Measurements from ENCODE around the gene TNNI3K.

TNNI3K gene

DNA sequence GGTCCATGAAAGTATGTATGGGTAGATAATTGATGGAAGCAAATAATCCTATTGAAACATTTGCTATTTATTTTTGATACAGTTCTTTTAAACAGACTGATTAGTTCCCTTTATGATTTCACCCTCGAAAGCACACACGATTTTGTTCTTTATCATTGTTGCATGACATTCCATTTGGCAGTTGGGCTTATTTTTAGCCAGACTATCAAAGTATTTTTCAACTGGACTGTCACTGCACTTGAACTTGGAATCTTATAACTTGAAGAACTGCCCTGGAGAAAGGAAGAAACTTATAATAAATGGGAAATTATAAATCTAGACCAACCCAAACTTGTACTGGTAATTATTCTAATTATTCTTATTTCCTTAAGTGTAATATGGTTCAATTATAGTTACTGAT lies at the start of gene TNNI3K:
Gene TNNI3K, plus strand, starts transcription at position 235 of the 400 bp plus-strand sequence. Its CDS starts 65 bp downstream, at position 300.
- H3K27me3 ChIP-seq (ENCODE audit: insufficient read depth, low read length): no peaks in the 10 kb centered on the region
- no peak within 1 kb of the TSS for H3K4me3 ChIP-seq (ENCODE audit: low read depth, low read length, poor library complexity, severe bottlenecking)
- no peaks in the 10 kb centered on the region for H4K20me1 ChIP-seq (ENCODE audit: insufficient read depth, low read length)
- H3K9me3 ChIP-seq (ENCODE audit: low read length): no peaks in the 10 kb centered on the region
- no peak within 1 kb of the TSS for H3K4me2 ChIP-seq (ENCODE audit: low read length)
- no peaks in the 10 kb centered on the region for H3K79me2 ChIP-seq (ENCODE audit: insufficient read depth, low read length)
- H3K9me2 ChIP-seq (ENCODE audit: low read depth, low read length): no peaks in the 10 kb centered on the region
- no peak within 1 kb of the TSS for H3K9ac ChIP-seq (ENCODE audit: low read length)
- no peak within 1 kb of the TSS for H2AFZ ChIP-seq (ENCODE audit: low read length)
- no peak for TF ChIP-seq EZH2 (IDR thresholded peaks at IDR 0.05; ENCODE audit: borderline replicate concordance, low read length)
- no peaks in the 10 kb centered on the region for H3K4me1 ChIP-seq (ENCODE audit: insufficient read depth, low read length, severe bottlenecking)
- H3F3A ChIP-seq (ENCODE audit: insufficient read depth, low read length): no peaks in the 10 kb centered on the region
- no peaks in the 10 kb centered on the region for H3K36me3 ChIP-seq (ENCODE audit: insufficient read depth, low read length)
- H3K27ac ChIP-seq (ENCODE audit: low read depth, low read length, poor library complexity, severe bottlenecking): no peak within 1 kb of the TSS

DNA sequence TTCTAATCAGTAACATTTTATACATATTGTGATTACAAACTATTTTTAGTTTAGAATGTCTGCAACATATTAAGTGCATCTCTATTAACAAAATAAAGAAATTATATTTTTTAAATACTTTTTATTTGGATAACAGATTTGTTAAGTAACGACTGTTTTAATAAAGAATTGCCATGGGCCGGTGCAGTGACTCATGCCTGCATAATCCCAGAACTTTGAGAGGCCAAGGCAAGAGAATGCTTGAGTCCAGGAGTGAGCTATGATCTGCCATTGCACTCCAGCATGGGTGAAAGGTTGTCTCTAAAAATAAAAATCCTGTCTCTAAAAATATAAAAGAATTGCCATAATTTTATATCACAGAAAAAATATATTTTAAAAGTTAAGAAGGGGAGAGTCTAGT lies 41.3 kb upstream of the TNNI3K start:
- no peaks in the 10 kb centered on the region for H3K9me3 ChIP-seq (ENCODE audit: low read length)
- no peak overlapping the region for H3K9ac ChIP-seq (ENCODE audit: low read length)
- no peaks in the 10 kb centered on the region for H3F3A ChIP-seq (ENCODE audit: insufficient read depth, low read length)
- H3K9me2 ChIP-seq (ENCODE audit: low read depth, low read length): no peaks in the 10 kb centered on the region
- H3K36me3 ChIP-seq (ENCODE audit: insufficient read depth, low read length): no peaks in the 10 kb centered on the region
- no peak overlapping the region for H3K4me2 ChIP-seq (ENCODE audit: low read length)
- no peaks in the 10 kb centered on the region for H3K27me3 ChIP-seq (ENCODE audit: insufficient read depth, low read length)
- H4K20me1 ChIP-seq (ENCODE audit: insufficient read depth, low read length): no peaks in the 10 kb centered on the region
- no peak for TF ChIP-seq EZH2 (IDR thresholded peaks at IDR 0.05; ENCODE audit: borderline replicate concordance, low read length)
- no peak overlapping the region for H3K27ac ChIP-seq (ENCODE audit: low read depth, low read length, poor library complexity, severe bottlenecking)
- no peak overlapping the region for H3K4me3 ChIP-seq (ENCODE audit: low read depth, low read length, poor library complexity, severe bottlenecking)
- H3K79me2 ChIP-seq (ENCODE audit: insufficient read depth, low read length): no peaks in the 10 kb centered on the region
- no peak overlapping the region for H2AFZ ChIP-seq (ENCODE audit: low read length)
- peaks cover 12% of the 10 kb centered on the region for H3K4me1 ChIP-seq (ENCODE audit: insufficient read depth, low read length, severe bottlenecking)

DNA sequence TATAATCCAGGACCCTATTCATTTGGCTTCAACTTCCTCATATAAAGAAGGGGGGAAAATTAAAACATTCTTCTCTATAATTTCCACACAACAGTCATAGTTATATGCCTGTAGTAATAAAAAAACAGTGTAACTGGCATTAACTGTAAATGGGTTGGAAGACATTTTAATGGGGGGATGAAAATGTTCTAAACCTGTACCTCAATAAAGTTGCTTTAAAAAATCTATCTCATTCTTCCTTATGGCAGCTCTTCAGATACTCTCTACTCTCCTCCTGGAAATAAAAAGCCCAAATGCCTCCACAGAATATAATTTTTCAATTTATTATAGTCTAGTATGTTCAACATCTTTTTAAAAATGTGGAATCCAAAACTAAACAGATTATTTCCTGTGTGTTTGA lies 39.8 kb upstream of the TNNI3K start:
- no peaks in the 10 kb centered on the region for H4K20me1 ChIP-seq (ENCODE audit: insufficient read depth, low read length)
- no peaks in the 10 kb centered on the region for H3K9me2 ChIP-seq (ENCODE audit: low read depth, low read length)
- TF ChIP-seq, protein P1, sequence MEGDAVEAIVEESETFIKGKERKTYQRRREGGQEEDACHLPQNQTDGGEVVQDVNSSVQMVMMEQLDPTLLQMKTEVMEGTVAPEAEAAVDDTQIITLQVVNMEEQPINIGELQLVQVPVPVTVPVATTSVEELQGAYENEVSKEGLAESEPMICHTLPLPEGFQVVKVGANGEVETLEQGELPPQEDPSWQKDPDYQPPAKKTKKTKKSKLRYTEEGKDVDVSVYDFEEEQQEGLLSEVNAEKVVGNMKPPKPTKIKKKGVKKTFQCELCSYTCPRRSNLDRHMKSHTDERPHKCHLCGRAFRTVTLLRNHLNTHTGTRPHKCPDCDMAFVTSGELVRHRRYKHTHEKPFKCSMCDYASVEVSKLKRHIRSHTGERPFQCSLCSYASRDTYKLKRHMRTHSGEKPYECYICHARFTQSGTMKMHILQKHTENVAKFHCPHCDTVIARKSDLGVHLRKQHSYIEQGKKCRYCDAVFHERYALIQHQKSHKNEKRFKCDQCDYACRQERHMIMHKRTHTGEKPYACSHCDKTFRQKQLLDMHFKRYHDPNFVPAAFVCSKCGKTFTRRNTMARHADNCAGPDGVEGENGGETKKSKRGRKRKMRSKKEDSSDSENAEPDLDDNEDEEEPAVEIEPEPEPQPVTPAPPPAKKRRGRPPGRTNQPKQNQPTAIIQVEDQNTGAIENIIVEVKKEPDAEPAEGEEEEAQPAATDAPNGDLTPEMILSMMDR (IDR thresholded peaks at IDR 0.05; ENCODE audit: low read length): no peak
- no peak for TF ChIP-seq EZH2 (IDR thresholded peaks at IDR 0.05; ENCODE audit: borderline replicate concordance, low read length)
- H3K27me3 ChIP-seq (ENCODE audit: insufficient read depth, low read length): no peaks in the 10 kb centered on the region
- no peak overlapping the region for H3K4me2 ChIP-seq (ENCODE audit: low read length)
- H3K79me2 ChIP-seq (ENCODE audit: insufficient read depth, low read length): no peaks in the 10 kb centered on the region
- H3K36me3 ChIP-seq (ENCODE audit: insufficient read depth, low read length): no peaks in the 10 kb centered on the region
- H3F3A ChIP-seq (ENCODE audit: insufficient read depth, low read length): no peaks in the 10 kb centered on the region
- H3K9me3 ChIP-seq (ENCODE audit: low read length): no peaks in the 10 kb centered on the region
- no peak overlapping the region for H2AFZ ChIP-seq (ENCODE audit: low read length)
- H3K4me1 ChIP-seq (ENCODE audit: insufficient read depth, low read length, severe bottlenecking): peaks cover 18% of the 10 kb centered on the region
- H3K27ac ChIP-seq (ENCODE audit: low read depth, low read length, poor library complexity, severe bottlenecking): no peak overlapping the region
- H3K4me3 ChIP-seq (ENCODE audit: low read depth, low read length, poor library complexity, severe bottlenecking): no peak overlapping the region
- H3K9ac ChIP-seq (ENCODE audit: low read length): no peak overlapping the region

- no peaks in the 10 kb centered on the region for H4K20me1 ChIP-seq (ENCODE audit: insufficient read depth, low read length)
- H3K9me3 ChIP-seq (ENCODE audit: low read length): no peaks in the 10 kb centered on the region
- no peaks in the 10 kb centered on the region for H3F3A ChIP-seq (ENCODE audit: insufficient read depth, low read length)
- no peak overlapping the region for H3K27ac ChIP-seq (ENCODE audit: low read depth, low read length, poor library complexity, severe bottlenecking)
- peak overlapping the region; percentile 68; the same call in 1 of the 2 replicates for H3K9ac ChIP-seq (ENCODE audit: low read length)
- H3K4me1 ChIP-seq (ENCODE audit: insufficient read depth, low read length, severe bottlenecking): peaks cover 18% of the 10 kb centered on the region
- peak overlapping the region; percentile 77 for H3K4me3 ChIP-seq (ENCODE audit: low read depth, low read length, poor library complexity, severe bottlenecking)
- H2AFZ ChIP-seq (ENCODE audit: low read length): no peak overlapping the region
- no peaks in the 10 kb centered on the region for H3K79me2 ChIP-seq (ENCODE audit: insufficient read depth, low read length)
- H3K4me2 ChIP-seq (ENCODE audit: low read length): peak overlapping the region; percentile 81
- no peaks in the 10 kb centered on the region for H3K9me2 ChIP-seq (ENCODE audit: low read depth, low read length)
- no peaks in the 10 kb centered on the region; the same call in 1 of the 2 replicates for H3K36me3 ChIP-seq (ENCODE audit: insufficient read depth, low read length)
- H3K27me3 ChIP-seq (ENCODE audit: insufficient read depth, low read length): no peaks in the 10 kb centered on the region
- TF ChIP-seq EZH2 (IDR thresholded peaks at IDR 0.05; ENCODE audit: borderline replicate concordance, low read length): no peak
- TF ChIP-seq, protein P1 (IDR thresholded peaks at IDR 0.05; ENCODE audit: low read length): no peak
These were observed 37.9 kb upstream of the TNNI3K start for GRCh38 chr1:74197255-74197654.

Measured in OCI-LY1 (cell line).